H1 (cell line): ENCODE measurements around the gene MRPL33. TPM values are rescaled to one million over a fixed set of nuclear protein-coding genes. Genes with fewer than 3 reads are reported as not detected.

ENCODE experiments used
- CTCF ChIA-PET: fragments of 300-600 bp; sonication (Branson Sonifier 250); formaldehyde crosslinking; loops from one replicate; lab custom pipeline; 2021; ENCODE audit not compliant: partially characterized antibody; lab: Charles Lee
- POLR2A ChIA-PET: fragments of 300-600 bp; sonication (Branson Sonifier 250); formaldehyde crosslinking; loops from one replicate; lab custom pipeline; 2021; ENCODE audit warnings: inconsistent platforms; ENCODE audit not compliant: partially characterized antibody; lab: Charles Lee
- DNase-seq, 2 experiments: peaks; one replicate each; pipeline versions ENCODE4 v3.0.0 to v3.0.0-alpha.2; 2010 to 2022; ENCODE audit warnings: low spot score in 2 of 2, low read depth in 1 of 2, mixed read lengths in 1 of 2
- FAIRE-seq: peaks from 2 replicates; lab custom pipeline; 2011; peaks lifted over from hg19 to GRCh38; lab: Jason Lieb, UNC
- H2AFZ ChIP-seq: 2 replicates; pipeline ENCODE4 v1.8.1; 2012; ENCODE audit warnings: low read length, inconsistent platforms
- H2AK5ac ChIP-seq: 2 replicates; pipeline ENCODE4 v1.6.1; 2013; ENCODE audit warnings: low read depth, low read length
- H2BK120ac ChIP-seq: replicated peaks from 2 replicates; pipeline ENCODE3; 2013; ENCODE audit warnings: low read depth, low read length, inconsistent platforms
- H2BK12ac ChIP-seq: 2 replicates; pipeline ENCODE4 v1.6.1; 2013; ENCODE audit warnings: low read depth, low read length
- H2BK15ac ChIP-seq: 2 replicates; pipeline ENCODE4 v1.6.1; 2013; ENCODE audit warnings: low read length
- H2BK20ac ChIP-seq: 2 replicates; pipeline ENCODE4 v1.6.1; 2013; ENCODE audit warnings: low read length
- H2BK5ac ChIP-seq: 2 replicates; pipeline ENCODE4 v1.6.1; 2013; ENCODE audit warnings: low read depth, low read length
- H3K14ac ChIP-seq: 2 replicates; pipeline ENCODE4 v1.6.1; 2013; ENCODE audit warnings: inconsistent platforms; ENCODE audit not compliant: insufficient read length
- H3K18ac ChIP-seq: 2 replicates; pipeline ENCODE4 v1.6.1; 2013; ENCODE audit warnings: low read length; ENCODE audit errors: extremely low read depth
- H3K23ac ChIP-seq: 2 replicates; pipeline ENCODE4 v1.6.1; 2013; ENCODE audit warnings: inconsistent platforms; ENCODE audit not compliant: insufficient read length
- H3K23me2 ChIP-seq: 2 replicates; pipeline ENCODE4 v1.6.1; 2013; ENCODE audit warnings: low read depth, low read length
- H3K27ac ChIP-seq: 2 replicates; pipeline ENCODE4 v1.6.1; 2011; ENCODE audit warnings: low read depth, low read length, inconsistent platforms
- H3K27me3 ChIP-seq, 4 experiments: replicated peaks in 1 of 4; 1 replicate in 1 of 4; 2 replicates in 3 of 4; pipeline versions ENCODE4 v1.6.1 to v1.8.1; 2011 to 2013; ENCODE audit warnings: low read length in 3 of 4, mild to moderate bottlenecking in 3 of 4, inconsistent platforms in 2 of 4, mixed read lengths in 2 of 4, moderate library complexity in 1 of 4; ENCODE audit not compliant: control insufficient read depth in 3 of 4, insufficient read depth in 3 of 4; ENCODE audit errors: extremely low read depth in 1 of 4
- H3K36me3 ChIP-seq, 4 experiments: 2 replicates each; pipeline versions ENCODE4 v1.6.1 to v1.8.1; 2011 to 2013; ENCODE audit warnings: mild to moderate bottlenecking in 4 of 4, low read length in 3 of 4, moderate library complexity in 2 of 4, control low read depth in 1 of 4, inconsistent platforms in 1 of 4; ENCODE audit not compliant: insufficient read depth in 4 of 4, control insufficient read depth in 2 of 4
- H3K4ac ChIP-seq: replicated peaks from 2 replicates; pipeline ENCODE3; 2013; ENCODE audit warnings: low read length, low read depth, mixed read lengths, inconsistent platforms; ENCODE audit not compliant: insufficient read length
- H3K4me1 ChIP-seq, 4 experiments: replicated peaks in 1 of 4; 1 replicate in 1 of 4; 2 replicates in 3 of 4; pipeline versions ENCODE4 v1.6.1 to v1.8.1; 2011 to 2013; ENCODE audit warnings: low read length in 3 of 4, inconsistent platforms in 2 of 4, mixed read lengths in 1 of 4; ENCODE audit not compliant: insufficient read depth in 4 of 4, control insufficient read depth in 3 of 4
- H3K4me2 ChIP-seq, 2 experiments: 2 replicates each; pipeline versions ENCODE4 v1.6.1 to v1.8.1; 2011 to 2013; ENCODE audit warnings: low read depth in 2 of 2, low read length in 2 of 2, control low read depth in 1 of 2, inconsistent platforms in 1 of 2, mild to moderate bottlenecking in 1 of 2; ENCODE audit not compliant: insufficient read depth in 1 of 2
- H3K4me3 ChIP-seq, 4 experiments: fragments of 200-600, 300-600 bp in 1 of 4; sonication (generic), shearing (Covaris generic), sonication (Bioruptor Twin) in 1 of 4; 2 replicates each; pipeline versions ENCODE4 v1.5.1 to v1.8.1; 2011 to 2016; ENCODE audit warnings: low read length in 4 of 4, low read depth in 3 of 4, control low read depth in 2 of 4, inconsistent platforms in 2 of 4, mild to moderate bottlenecking in 2 of 4, mixed read lengths in 1 of 4, moderate library complexity in 1 of 4; ENCODE audit not compliant: insufficient read depth in 2 of 4; ENCODE audit errors: extremely low read depth in 1 of 4
- H3K56ac ChIP-seq: replicated peaks from 2 replicates; pipeline ENCODE3; 2013; ENCODE audit warnings: low read depth, mild to moderate bottlenecking, mixed read lengths, low read length, inconsistent platforms; ENCODE audit not compliant: insufficient read length
- H3K79me1 ChIP-seq: 2 replicates; pipeline ENCODE4 v1.6.1; 2013; ENCODE audit warnings: low read depth, low read length, control low read depth
- H3K79me2 ChIP-seq, 2 experiments: 2 replicates each; pipeline versions ENCODE4 v1.6.1 to v1.8.1; 2012 to 2013; ENCODE audit warnings: low read length in 2 of 2, mild to moderate bottlenecking in 2 of 2, inconsistent platforms in 1 of 2; ENCODE audit not compliant: insufficient read depth in 2 of 2, control insufficient read depth in 1 of 2
- H3K9ac ChIP-seq, 4 experiments: replicated peaks in 1 of 4; 1 replicate in 1 of 4; 2 replicates in 3 of 4; pipeline versions ENCODE4 v1.6.1 to v1.8.1; 2011 to 2013; ENCODE audit warnings: low read depth in 3 of 4, low read length in 3 of 4, control low read depth in 2 of 4, mild to moderate bottlenecking in 2 of 4, moderate library complexity in 2 of 4, inconsistent platforms in 1 of 4; ENCODE audit errors: extremely low read depth in 1 of 4
- H3K9me3 ChIP-seq, 2 experiments: 2 replicates each; pipeline versions ENCODE4 v1.6.1 to v1.8.1; 2012 to 2013; ENCODE audit warnings: mild to moderate bottlenecking in 2 of 2, moderate library complexity in 2 of 2, control low read depth in 1 of 2, inconsistent platforms in 1 of 2, low read depth in 1 of 2, low read length in 1 of 2, mixed read lengths in 1 of 2; ENCODE audit not compliant: insufficient read depth in 2 of 2
- H4K20me1 ChIP-seq, 2 experiments: replicated peaks in 1 of 2; 2 replicates each; pipeline versions ENCODE3 to v1.8.1; 2011 to 2013; ENCODE audit warnings: inconsistent platforms in 2 of 2, low read length in 2 of 2, mild to moderate bottlenecking in 1 of 2; ENCODE audit not compliant: insufficient read depth in 2 of 2, control insufficient read depth in 1 of 2
- H4K5ac ChIP-seq: 2 replicates; pipeline ENCODE4 v1.6.1; 2013; ENCODE audit warnings: low read length, low read depth, mixed read lengths, inconsistent platforms; ENCODE audit not compliant: insufficient read length
- H4K8ac ChIP-seq: 2 replicates; pipeline ENCODE4 v1.8.0; 2013; ENCODE audit warnings: mild to moderate bottlenecking, moderate library complexity, low read length, inconsistent platforms; ENCODE audit not compliant: insufficient read depth; ENCODE audit errors: extremely low read depth
- H4K91ac ChIP-seq: replicated peaks from 2 replicates; pipeline ENCODE3; 2013; ENCODE audit warnings: low read length, mixed read lengths, inconsistent platforms; ENCODE audit not compliant: insufficient read length
- CTBP2 ChIP-seq: IDR thresholded peaks from 2 replicates; pipeline ENCODE4 v1.7.0; 2011; ENCODE audit warnings: borderline replicate concordance, mild to moderate bottlenecking, moderate library complexity, mixed read lengths, low read length; ENCODE audit not compliant: insufficient read depth, insufficient read length
- EGR1 ChIP-seq: IDR thresholded peaks from 2 replicates; pipeline ENCODE4 v1.6.1; 2011; ENCODE audit warnings: low read depth, low read length, borderline replicate concordance
- GABPA ChIP-seq: IDR thresholded peaks from 2 replicates; pipeline ENCODE4 v1.6.1; 2011; ENCODE audit warnings: mild to moderate bottlenecking, low read length, moderate library complexity, borderline replicate concordance; ENCODE audit not compliant: insufficient read depth
- HDAC6 ChIP-seq: IDR thresholded peaks from one replicate; pipeline ENCODE4 v1.7.1; 2012; ENCODE audit warnings: low read depth, mild to moderate bottlenecking, inconsistent platforms, low read length, moderate library complexity
- KDM1A ChIP-seq: fragments of 200-600, 300-600 bp; sonication (generic); IDR thresholded peaks from 2 replicates; pipeline ENCODE4 v1.7.1; 2016; ENCODE audit warnings: mild to moderate bottlenecking, low read length, borderline replicate concordance
- MAFK ChIP-seq: IDR thresholded peaks from 2 replicates; pipeline ENCODE4 v1.6.1; 2012; ENCODE audit warnings: low read depth, mild to moderate bottlenecking, improper control_type of control experiment, low read length
- NRF1 ChIP-seq: IDR thresholded peaks from 2 replicates; pipeline ENCODE4 v1.6.1; 2011; ENCODE audit warnings: mild to moderate bottlenecking, low read depth, low read length, improper control_type of control experiment
- SIX5 ChIP-seq: IDR thresholded peaks from 2 replicates; pipeline ENCODE4 v1.6.1; 2011; ENCODE audit warnings: mild to moderate bottlenecking, low read depth, low read length
- WGBS, 2 experiments: shearing (Covaris generic) in 1 of 2; methylation state at CpG; one replicate each; pipeline versions ENCODE4 v1.1.6 to v1.1.7; 2013 to 2015; ENCODE audit warnings: low lambda C conversion rate in 2 of 2, mixed read lengths in 2 of 2, inconsistent platforms in 1 of 2, low coverage in 1 of 2, missing lambda C conversion rate in 1 of 2; ENCODE audit not compliant: insufficient replicate concordance in 2 of 2, insufficient coverage in 1 of 2, insufficient read length in 1 of 2; ENCODE audit errors: extremely low coverage in 1 of 2, missing lambda C conversion rate in 1 of 2; 5-methylcytosine and 5-hydroxymethylcytosine counted together
- polyA plus RNA-seq, 7 experiments: library from polyadenylated mRNA; depleted of rRNA in 3 of 7; stranded (reverse) in 5 of 7; unstranded in 2 of 7; fragments of >200 nt in 5 of 7; fragments of 200-250 nt in 2 of 7; gene quantifications; 1 replicate in 5 of 7; 2 replicates in 1 of 7; 4 replicates in 1 of 7; pipeline versions ENCODE4 v1.2.1 to v1.2.3, GENCODE V29; 2011 to 2013; ENCODE audit warnings: missing spikeins in 2 of 7, mixed read lengths in 2 of 7
- total RNA-seq: library from RNA; stranded (reverse); fragmentation: NEBNext Ultra II Directional; extraction: Animal tissue kit (Norgen Biotek cat#: 25700); gene quantifications from 2 replicates; pipeline ENCODE4 v1.2.1, GENCODE V29; 2021
- TF ChIP-seq, protein P1 (sequence below): IDR thresholded peaks from 2 replicates; pipeline ENCODE4 v1.6.1; 2012; ENCODE audit warnings: low read length, inconsistent platforms
- TF ChIP-seq, protein P2 (sequence below): IDR thresholded peaks from 2 replicates; pipeline ENCODE4 v1.6.1; 2011; ENCODE audit warnings: low read depth, mild to moderate bottlenecking, low read length; ENCODE audit not compliant: insufficient read depth

MRPL33 gene
- total and polyA plus RNA-seq, 2 of the 8 experiments (the other 6 are each of a cell fraction or from before 2014, with no cell fraction given): 24.3 to 62.9 TPM

DNA sequence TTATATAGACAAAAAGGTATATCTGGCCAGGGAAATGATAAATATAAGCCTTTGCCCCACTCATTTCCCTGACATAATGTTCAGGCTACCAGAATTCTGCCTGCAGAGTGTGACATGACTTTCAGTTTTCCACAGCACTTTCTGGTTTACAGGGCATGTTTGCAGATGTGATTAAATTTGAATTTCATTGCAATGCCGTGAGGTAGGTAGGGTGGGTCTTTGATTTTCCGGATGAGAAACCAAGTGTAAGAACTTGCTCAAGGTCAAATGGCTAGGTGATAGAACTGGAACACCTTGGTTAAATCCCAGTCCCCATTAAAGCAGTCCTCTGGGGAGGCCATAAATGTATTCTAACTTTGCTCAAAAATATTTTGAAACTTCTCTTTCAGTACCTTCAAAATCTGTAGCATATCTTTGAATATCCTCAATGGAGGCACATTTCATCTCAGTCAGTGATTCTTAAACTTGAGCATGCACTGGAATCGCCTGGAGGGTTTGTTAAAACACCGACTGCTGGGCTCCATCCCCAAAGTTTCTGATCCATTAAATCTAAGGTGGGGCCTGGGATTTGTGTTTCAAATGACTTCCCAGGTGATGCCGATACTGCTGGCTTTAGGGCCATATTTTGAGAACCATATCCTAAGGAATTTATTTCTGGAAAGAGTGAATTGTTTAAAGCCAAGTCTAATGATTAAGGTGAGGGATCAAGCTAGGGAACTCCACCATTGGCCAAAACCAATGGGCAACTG, 35.0 kb downstream of the MRPL33 start:
- Histone ChIP-seq H4K8ac (no peak overlapping the region), H3K18ac (no peak overlapping the region), H3K79me2 (no peaks in the 10 kb centered on the region), H2BK12ac (no peak overlapping the region), H4K20me1 (no peaks in the 10 kb centered on the region), H3K9ac (no peak overlapping the region), H3K23ac (no peak overlapping the region), H4K91ac (no peak overlapping the region), H2AK5ac (no peak overlapping the region), H3K4me2 (no peak overlapping the region), H2BK5ac (no peak overlapping the region), H3K14ac (no peak overlapping the region), H3K23me2 (no peaks in the 10 kb centered on the region), H4K5ac (no peak overlapping the region), H2AFZ (no peak overlapping the region), H3K27ac (no peak overlapping the region), H2BK15ac (no peak overlapping the region), H2BK120ac (no peak overlapping the region), H3K27me3 (peaks cover 0 to 1% (median 0%) of the 10 kb centered on the region in 4 experiments; a peak in 1 of 7 replicates), H3K4me3 (no peak overlapping the region), H3K4me1 (no peaks in the 10 kb centered on the region), H3K9me3 (no peaks in the 10 kb centered on the region), H3K36me3 (no peaks in the 10 kb centered on the region), H3K56ac (no peak overlapping the region), H3K4ac (no peak overlapping the region), H3K79me1 (no peaks in the 10 kb centered on the region), H2BK20ac (no peak overlapping the region)
- DNase-seq (no peak), FAIRE-seq (no peak)
- WGBS, 2 experiments: 86% methylated on average over 5 of the region's 5 CpGs; no CpG with 5 or more reads in 1 of the 2 experiments
- CTCF ChIA-PET: interaction anchor here (0.6 to 2.6 kb wide), 21 partner anchors 8 to 608 kb away, joined by 3 to 12 read pairs (median 3); no protein-coding TSS in a partner anchor
- POLR2A ChIA-PET: no interaction called here
- no peak for TF ChIP-seq CTBP2
- TF ChIP-seq MAFK: no peak
- TF ChIP-seq, protein P1, sequence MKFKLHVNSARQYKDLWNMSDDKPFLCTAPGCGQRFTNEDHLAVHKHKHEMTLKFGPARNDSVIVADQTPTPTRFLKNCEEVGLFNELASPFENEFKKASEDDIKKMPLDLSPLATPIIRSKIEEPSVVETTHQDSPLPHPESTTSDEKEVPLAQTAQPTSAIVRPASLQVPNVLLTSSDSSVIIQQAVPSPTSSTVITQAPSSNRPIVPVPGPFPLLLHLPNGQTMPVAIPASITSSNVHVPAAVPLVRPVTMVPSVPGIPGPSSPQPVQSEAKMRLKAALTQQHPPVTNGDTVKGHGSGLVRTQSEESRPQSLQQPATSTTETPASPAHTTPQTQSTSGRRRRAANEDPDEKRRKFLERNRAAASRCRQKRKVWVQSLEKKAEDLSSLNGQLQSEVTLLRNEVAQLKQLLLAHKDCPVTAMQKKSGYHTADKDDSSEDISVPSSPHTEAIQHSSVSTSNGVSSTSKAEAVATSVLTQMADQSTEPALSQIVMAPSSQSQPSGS: no peak
- TF ChIP-seq EGR1: no peak
- no peak for TF ChIP-seq GABPA
- TF ChIP-seq KDM1A: no peak
- TF ChIP-seq HDAC6: no peak
- TF ChIP-seq SIX5: no peak
- TF ChIP-seq, protein P2, sequence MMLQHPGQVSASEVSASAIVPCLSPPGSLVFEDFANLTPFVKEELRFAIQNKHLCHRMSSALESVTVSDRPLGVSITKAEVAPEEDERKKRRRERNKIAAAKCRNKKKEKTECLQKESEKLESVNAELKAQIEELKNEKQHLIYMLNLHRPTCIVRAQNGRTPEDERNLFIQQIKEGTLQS: no peak
- no peak for TF ChIP-seq NRF1
